ENCODE results near the gene PLD6.

DNA sequence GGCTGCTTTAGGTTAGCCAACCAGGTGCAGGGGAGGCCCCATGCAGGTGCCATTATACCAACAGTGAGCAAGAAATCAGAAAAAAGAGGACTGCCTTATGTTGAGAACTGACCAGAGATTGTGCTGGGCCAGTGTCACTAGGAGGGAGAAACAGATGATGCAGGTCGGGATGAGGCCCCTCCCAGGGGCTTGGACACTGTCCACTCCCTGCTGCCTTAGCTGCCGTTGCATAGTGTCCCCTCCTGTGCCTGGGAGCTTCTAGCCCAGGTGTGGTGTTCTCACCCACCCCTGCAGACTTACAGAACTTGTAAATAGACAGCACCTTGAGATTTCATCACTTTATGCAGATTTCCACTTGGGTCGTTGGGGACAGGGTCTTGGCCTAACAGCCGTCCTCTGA, 36.7 kb downstream of the PLD6 start:
- TF ChIP-seq, protein P1, sequence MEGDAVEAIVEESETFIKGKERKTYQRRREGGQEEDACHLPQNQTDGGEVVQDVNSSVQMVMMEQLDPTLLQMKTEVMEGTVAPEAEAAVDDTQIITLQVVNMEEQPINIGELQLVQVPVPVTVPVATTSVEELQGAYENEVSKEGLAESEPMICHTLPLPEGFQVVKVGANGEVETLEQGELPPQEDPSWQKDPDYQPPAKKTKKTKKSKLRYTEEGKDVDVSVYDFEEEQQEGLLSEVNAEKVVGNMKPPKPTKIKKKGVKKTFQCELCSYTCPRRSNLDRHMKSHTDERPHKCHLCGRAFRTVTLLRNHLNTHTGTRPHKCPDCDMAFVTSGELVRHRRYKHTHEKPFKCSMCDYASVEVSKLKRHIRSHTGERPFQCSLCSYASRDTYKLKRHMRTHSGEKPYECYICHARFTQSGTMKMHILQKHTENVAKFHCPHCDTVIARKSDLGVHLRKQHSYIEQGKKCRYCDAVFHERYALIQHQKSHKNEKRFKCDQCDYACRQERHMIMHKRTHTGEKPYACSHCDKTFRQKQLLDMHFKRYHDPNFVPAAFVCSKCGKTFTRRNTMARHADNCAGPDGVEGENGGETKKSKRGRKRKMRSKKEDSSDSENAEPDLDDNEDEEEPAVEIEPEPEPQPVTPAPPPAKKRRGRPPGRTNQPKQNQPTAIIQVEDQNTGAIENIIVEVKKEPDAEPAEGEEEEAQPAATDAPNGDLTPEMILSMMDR (IDR thresholded peaks at IDR 0.05) = no peak
- TF ChIP-seq, protein P2, sequence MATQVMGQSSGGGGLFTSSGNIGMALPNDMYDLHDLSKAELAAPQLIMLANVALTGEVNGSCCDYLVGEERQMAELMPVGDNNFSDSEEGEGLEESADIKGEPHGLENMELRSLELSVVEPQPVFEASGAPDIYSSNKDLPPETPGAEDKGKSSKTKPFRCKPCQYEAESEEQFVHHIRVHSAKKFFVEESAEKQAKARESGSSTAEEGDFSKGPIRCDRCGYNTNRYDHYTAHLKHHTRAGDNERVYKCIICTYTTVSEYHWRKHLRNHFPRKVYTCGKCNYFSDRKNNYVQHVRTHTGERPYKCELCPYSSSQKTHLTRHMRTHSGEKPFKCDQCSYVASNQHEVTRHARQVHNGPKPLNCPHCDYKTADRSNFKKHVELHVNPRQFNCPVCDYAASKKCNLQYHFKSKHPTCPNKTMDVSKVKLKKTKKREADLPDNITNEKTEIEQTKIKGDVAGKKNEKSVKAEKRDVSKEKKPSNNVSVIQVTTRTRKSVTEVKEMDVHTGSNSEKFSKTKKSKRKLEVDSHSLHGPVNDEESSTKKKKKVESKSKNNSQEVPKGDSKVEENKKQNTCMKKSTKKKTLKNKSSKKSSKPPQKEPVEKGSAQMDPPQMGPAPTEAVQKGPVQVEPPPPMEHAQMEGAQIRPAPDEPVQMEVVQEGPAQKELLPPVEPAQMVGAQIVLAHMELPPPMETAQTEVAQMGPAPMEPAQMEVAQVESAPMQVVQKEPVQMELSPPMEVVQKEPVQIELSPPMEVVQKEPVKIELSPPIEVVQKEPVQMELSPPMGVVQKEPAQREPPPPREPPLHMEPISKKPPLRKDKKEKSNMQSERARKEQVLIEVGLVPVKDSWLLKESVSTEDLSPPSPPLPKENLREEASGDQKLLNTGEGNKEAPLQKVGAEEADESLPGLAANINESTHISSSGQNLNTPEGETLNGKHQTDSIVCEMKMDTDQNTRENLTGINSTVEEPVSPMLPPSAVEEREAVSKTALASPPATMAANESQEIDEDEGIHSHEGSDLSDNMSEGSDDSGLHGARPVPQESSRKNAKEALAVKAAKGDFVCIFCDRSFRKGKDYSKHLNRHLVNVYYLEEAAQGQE (IDR thresholded peaks at IDR 0.05; ENCODE audit: insufficient read depth in 1 of 2, low read depth in 2 of 2, low read length in 1 of 2) = no peak
- no peak for TF ChIP-seq POLR2AphosphoS5 (IDR thresholded peaks at IDR 0.05; ENCODE audit: low read depth, low read length)
- no peak for TF ChIP-seq SIN3A (IDR thresholded peaks at IDR 0.05; ENCODE audit: borderline replicate concordance, insufficient read depth, low read depth, low read length)
